Activated naive CD4-positive, alpha-beta T cell treated with anti-CD3 and anti-CD28 coated beads for 36 hours (primary cell): ENCODE measurements around the gene CDKN3. TPM values are rescaled to one million over a fixed set of nuclear protein-coding genes. Genes with fewer than 3 reads are reported as not detected.
"Not testable (repeated sequence)": the region's sequence is repeated elsewhere in the genome, so short reads cannot be mapped to it uniquely, and the experiment has no call there.

Experiments
- CTCF ChIA-PET: fragments of 350-600 bp; sonication (Branson Sonifier 250); formaldehyde crosslinking; loops from one replicate; lab custom pipeline; 2021; ENCODE audit warnings: antibody characterized with exemption; lab: Charles Lee
- DNase-seq: peaks from one replicate; pipeline ENCODE4 v3.0.0-alpha.2; 2020
- H3K27ac Mint-ChIP-seq: one replicate; pipeline ENCODE4 v1.8.0; 2021; ENCODE audit warnings: mild to moderate bottlenecking, mixed read lengths
- H3K27me3 Mint-ChIP-seq: one replicate; pipeline ENCODE4 v1.8.0; 2021; ENCODE audit warnings: low read depth, mixed read lengths
- H3K36me3 Mint-ChIP-seq: one replicate; pipeline ENCODE4 v1.8.0; 2021; ENCODE audit warnings: low read depth, mixed read lengths
- H3K4me1 Mint-ChIP-seq: one replicate; pipeline ENCODE4 v1.8.0; 2021; ENCODE audit warnings: low read depth, mixed read lengths
- H3K4me3 Mint-ChIP-seq: one replicate; pipeline ENCODE4 v1.8.0; 2021; ENCODE audit warnings: mild to moderate bottlenecking, moderate library complexity, mixed read lengths
- H3K9me3 Mint-ChIP-seq: one replicate; pipeline ENCODE4 v1.8.0; 2021; ENCODE audit warnings: mixed read lengths
- intact Hi-C: fragments of 100-400 bp; cut with micrococcal nuclease; formaldehyde crosslinking; loops from one replicate; pipeline ENCODE4 v1.15.1; 2023
- total RNA-seq, 2 experiments: library from RNA; stranded (reverse); gene quantifications; one replicate each; pipeline ENCODE4 v1.2.3, GENCODE V29; 2021

CDKN3 gene
- total RNA-seq, 2 experiments from 2014 or later: 96.5 to 101 TPM

GRCh38 chr14:54435500-54435981 is 38.7 kb downstream of the CDKN3 start:
- Mint-ChIP-seq H3K36me3 (peaks cover 36% of the 10 kb centered on the region), H3K4me1 (peaks cover 81% of the 10 kb centered on the region), H3K9me3 (no peaks in the 10 kb centered on the region), H3K4me3 (peak overlapping the region; percentile 3), H3K27me3 (no peaks in the 10 kb centered on the region), H3K27ac (peak overlapping the region; percentile 80)
- intact Hi-C loops: loop anchor here (1.0 to 10.0 kb wide), 8 partner anchors 8 to 939 kb away; partner anchors contain the start of gene CGRRF1
- peak; percentile 16 for DNase-seq
- CTCF ChIA-PET: interaction anchor here (1.3 to 1.8 kb wide), 4 partner anchors 8 to 15 kb away, joined by 3 to 5 read pairs (median 4); no protein-coding TSS in a partner anchor

- H3K4me1 Mint-ChIP-seq: peaks cover 77% of the 10 kb centered on the region
- H3K27me3 Mint-ChIP-seq, CTCF ChIA-PET, DNase-seq, H3K4me3 Mint-ChIP-seq, H3K27ac Mint-ChIP-seq, H3K9me3 Mint-ChIP-seq: not testable (repeated sequence)
- peaks cover 28% of the 10 kb centered on the region for H3K36me3 Mint-ChIP-seq
- intact Hi-C loops: loop anchor here (5.0 to 10.0 kb wide), 3 partner anchors 189 to 937 kb away; no protein-coding TSS in a partner anchor
Observed at GRCh38 chr14:54437954-54438353, 41.1 kb downstream of the CDKN3 start.

- Mint-ChIP-seq H3K27me3 (no peaks in the 10 kb centered on the region), H3K36me3 (peaks cover 27% of the 10 kb centered on the region), H3K4me3 (no peak overlapping the region), H3K27ac (no peak overlapping the region), H3K9me3 (no peaks in the 10 kb centered on the region), H3K4me1 (peaks cover 72% of the 10 kb centered on the region)
- CTCF ChIA-PET: interaction anchor here (1.3 kb wide), 2 partner anchors 11 to 13 kb away, joined by 3 read pairs; no protein-coding TSS in a partner anchor
- intact Hi-C loops: loop anchor here (5.0 to 10.0 kb wide), 3 partner anchors 189 to 936 kb away; no protein-coding TSS in a partner anchor
- no peak for DNase-seq
Observed at GRCh38 chr14:54438703-54439102, 41.9 kb downstream of the CDKN3 start.

GRCh38 chr14:54440037-54440436 is 43.2 kb downstream of the CDKN3 start:
- peak overlapping the region; percentile 79 for H3K27ac Mint-ChIP-seq
- intact Hi-C loops: loop anchor here (1.0 to 5.0 kb wide), 3 partner anchors 12 to 462 kb away; partner anchors contain the start of gene GCH1
- peaks cover 59% of the 10 kb centered on the region for H3K4me1 Mint-ChIP-seq
- no peak for DNase-seq
- H3K36me3 Mint-ChIP-seq: peaks cover 18% of the 10 kb centered on the region
- H3K9me3 Mint-ChIP-seq: no peaks in the 10 kb centered on the region
- CTCF ChIA-PET: interaction anchor here (1.2 to 1.3 kb wide), 2 partner anchors 14 to 23 kb away, joined by 3 to 4 read pairs; no protein-coding TSS in a partner anchor
- no peaks in the 10 kb centered on the region for H3K27me3 Mint-ChIP-seq
- peak overlapping the region; percentile 87 for H3K4me3 Mint-ChIP-seq

GRCh38 chr14:54440476-54440872 is 43.7 kb downstream of the CDKN3 start:
- H3K9me3 Mint-ChIP-seq: no peaks in the 10 kb centered on the region
- intact Hi-C loops: loop anchor here (1.0 to 5.0 kb wide), 3 partner anchors 12 to 462 kb away; partner anchors contain the start of gene GCH1
- H3K4me3 Mint-ChIP-seq: peak overlapping the region; percentile 87
- no peaks in the 10 kb centered on the region for H3K27me3 Mint-ChIP-seq
- peak overlapping the region; percentile 79 for H3K27ac Mint-ChIP-seq
- peaks cover 17% of the 10 kb centered on the region for H3K36me3 Mint-ChIP-seq
- no peak for DNase-seq
- peaks cover 54% of the 10 kb centered on the region for H3K4me1 Mint-ChIP-seq
- CTCF ChIA-PET: interaction anchor here (1.2 kb wide), 1 partner anchor 22 kb away, joined by 4 read pairs; no protein-coding TSS in a partner anchor

GRCh38 chr14:54440873-54441868 is 44.4 kb downstream of the CDKN3 start, which contains the start of gene CNIH1:
TSS of gene CNIH1 (minus strand) at chr14:54441374. CDS start at chr14:54441327, 47 bp downstream.
- Mint-ChIP-seq H3K9me3 (no peaks in the 10 kb centered on the region), H3K36me3 (peaks cover 14% of the 10 kb centered on the region), H3K4me1 (peaks cover 48% of the 10 kb centered on the region), H3K27me3 (no peaks in the 10 kb centered on the region), H3K4me3 (peak within 1 kb of the TSS; percentile 87), H3K27ac (peak within 1 kb of the TSS; percentile 97)
- CTCF ChIA-PET: interaction anchor here (0.7 to 1.2 kb wide), 7 partner anchors 9 to 134 kb away, joined by 3 to 5 read pairs (median 4); partner anchors contain the start of gene CDKN3
- DNase-seq: peak; percentile 93
- intact Hi-C loops: loop anchor here (1.0 to 5.0 kb wide), 9 partner anchors 13 to 461 kb away; partner anchors contain the start of genes CGRRF1 and GCH1

- CTCF ChIA-PET: interaction anchor here (1.0 to 1.2 kb wide), 3 partner anchors 14 to 46 kb away, joined by 3 to 4 read pairs (median 3); partner anchors contain the start of gene CDKN3
- DNase-seq, H3K27ac Mint-ChIP-seq, H3K27me3 Mint-ChIP-seq, H3K9me3 Mint-ChIP-seq, H3K4me3 Mint-ChIP-seq: not testable (repeated sequence)
- peaks cover 32% of the 10 kb centered on the region for H3K4me1 Mint-ChIP-seq
- intact Hi-C loops: loop anchor here (5.0 kb wide), 1 partner anchor 459 kb away; the partner anchor contains the start of gene GCH1
- H3K36me3 Mint-ChIP-seq: peaks cover 11% of the 10 kb centered on the region
Observed at GRCh38 chr14:54442961-54443360, 46.2 kb downstream of the CDKN3 start.

GRCh38 chr14:54443981-54444380 is 47.2 kb downstream of the CDKN3 start:
- H3K27me3 Mint-ChIP-seq: no peaks in the 10 kb centered on the region
- no peak overlapping the region for H3K4me3 Mint-ChIP-seq
- H3K27ac Mint-ChIP-seq: no peak overlapping the region
- CTCF ChIA-PET: interaction anchor here (0.7 to 1.1 kb wide), 5 partner anchors 9 to 52 kb away, joined by 3 read pairs; partner anchors contain the start of gene CDKN3
- H3K4me1 Mint-ChIP-seq: peaks cover 22% of the 10 kb centered on the region
- no peak for DNase-seq
- H3K36me3 Mint-ChIP-seq: peaks cover 10% of the 10 kb centered on the region
- intact Hi-C loops: loop anchor here (5.0 kb wide), 1 partner anchor 458 kb away; the partner anchor contains the start of gene GCH1
- H3K9me3 Mint-ChIP-seq: no peaks in the 10 kb centered on the region

- Mint-ChIP-seq H3K27ac (no peak overlapping the region), H3K4me3 (no peak overlapping the region), H3K9me3 (no peaks in the 10 kb centered on the region), H3K27me3 (no peaks in the 10 kb centered on the region), H3K36me3 (peaks cover 7% of the 10 kb centered on the region), H3K4me1 (peaks cover 18% of the 10 kb centered on the region)
- intact Hi-C loops: loop anchor here (5.0 kb wide), 1 partner anchor 458 kb away; the partner anchor contains the start of gene GCH1
- no peak for DNase-seq
- CTCF ChIA-PET: interaction anchor here (0.7 kb wide), 2 partner anchors 11 to 52 kb away, joined by 3 read pairs; no protein-coding TSS in a partner anchor
Observed at GRCh38 chr14:54444681-54445080, 47.9 kb downstream of the CDKN3 start.

- peaks cover 13% of the 10 kb centered on the region for H3K4me1 Mint-ChIP-seq
- no peaks in the 10 kb centered on the region for H3K9me3 Mint-ChIP-seq
- DNase-seq: no peak
- no peaks in the 10 kb centered on the region for H3K27me3 Mint-ChIP-seq
- intact Hi-C loops: no loop called here
- H3K4me3 Mint-ChIP-seq: no peak overlapping the region
- no peak overlapping the region for H3K27ac Mint-ChIP-seq
- no peaks in the 10 kb centered on the region for H3K36me3 Mint-ChIP-seq
- CTCF ChIA-PET: interaction anchor here (1.1 kb wide), 1 partner anchor 37 kb away, joined by 3 read pairs; no protein-coding TSS in a partner anchor
Observed at GRCh38 chr14:54446161-54446693, 49.4 kb downstream of the CDKN3 start.

- intact Hi-C loops: no loop called here
- CTCF ChIA-PET: interaction anchor here (0.7 kb wide), 1 partner anchor 83 kb away, joined by 4 read pairs; no protein-coding TSS in a partner anchor
Observed at GRCh38 chr14:54447231-54447692, 50.5 kb downstream of the CDKN3 start.

More at GRCh38 chr14:54447231-54447692, 50.5 kb downstream of the CDKN3 start:
- Mint-ChIP-seq H3K4me1 (peaks cover 4% of the 10 kb centered on the region), H3K27ac (no peak overlapping the region), H3K27me3 (no peaks in the 10 kb centered on the region), H3K4me3 (no peak overlapping the region), H3K36me3 (no peaks in the 10 kb centered on the region), H3K9me3 (no peaks in the 10 kb centered on the region)
- DNase-seq: no peak
